Measurements from ENCODE around the gene NRG3.

GRCh38 chr10:82814635-82815034 is 939.6 kb downstream of the NRG3 start:
- TF ChIP-seq CTCF (IDR thresholded peaks at IDR 0.05; ENCODE audit: low read depth, low read length, poor library complexity, severe bottlenecking): no peak
- TF ChIP-seq EZH2phosphoT487 (IDR thresholded peaks at IDR 0.05; ENCODE audit: borderline replicate concordance, low read length): no peak

Data from DOHH2 (cell line).